Measurements from ENCODE around the gene GYG2. TPM values are rescaled to one million over a fixed set of nuclear protein-coding genes. Genes with fewer than 3 reads are reported as not detected.

Gene GYG2
- total and polyA plus RNA-seq, 2 donors (not counting 3 experiments of a cell fraction or from before 2014, with no cell fraction given) = 0.12 to 0.22 TPM

DNA sequence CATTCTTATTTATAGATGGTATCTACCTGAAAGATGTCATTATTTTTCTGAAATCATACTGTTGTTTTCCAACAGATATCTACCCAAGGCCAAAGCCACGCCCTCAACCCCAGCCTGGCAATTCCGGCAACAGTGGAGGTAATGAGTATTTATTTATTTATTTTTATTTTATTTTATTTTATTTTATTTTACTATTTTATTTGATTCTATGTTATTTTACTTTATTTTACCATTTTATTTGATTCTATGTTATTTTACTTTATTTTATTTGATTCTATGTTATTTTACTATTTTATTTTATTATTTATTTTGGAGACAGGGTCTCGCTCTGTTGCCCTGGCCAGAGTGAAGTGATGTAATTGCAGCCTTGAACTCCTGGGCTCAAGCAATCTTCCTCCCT, 39.2 kb upstream of the GYG2 start:
- Histone ChIP-seq H3K9ac (replicated peaks; ENCODE audit: extremely low read depth, insufficient read depth, low read length) (no peak overlapping the region), H3K4me3 (replicated peaks in 1 of 3; ENCODE audit: insufficient read depth in 1 of 3, low read depth in 1 of 3, low read length in 3 of 3) (no peak overlapping the region), H3K9me1 (replicated peaks; ENCODE audit: control insufficient read depth, extremely low read depth, insufficient read depth, low read length) (no peaks in the 10 kb centered on the region), H3K4me2 (ENCODE audit: insufficient read depth, low read length) (no peak overlapping the region), H3K27ac (ENCODE audit: insufficient read depth, low read depth, low read length) (no peak overlapping the region), H2AFZ (ENCODE audit: low read depth, low read length) (no peak overlapping the region), H3K4me1 (ENCODE audit: control insufficient read depth, extremely low read depth, insufficient read depth, low read length) (no peaks in the 10 kb centered on the region), H3K79me2 (ENCODE audit: control insufficient read depth, insufficient read depth, low read length) (no peaks in the 10 kb centered on the region), H3K27me3 (ENCODE audit: control insufficient read depth in 2 of 2, insufficient read depth in 2 of 2, low read length in 2 of 2) (no peaks in the 10 kb centered on the region), H3K9me3 (replicated peaks; ENCODE audit: control insufficient read depth, insufficient read depth, low read length) (no peaks in the 10 kb centered on the region), H3K36me3 (ENCODE audit: control insufficient read depth in 2 of 2, extremely low read depth in 1 of 2, insufficient read depth in 2 of 2, low read length in 2 of 2) (no peaks in the 10 kb centered on the region), H4K20me1 (replicated peaks; ENCODE audit: control insufficient read depth, extremely low read depth, insufficient read depth, low read length) (no peaks in the 10 kb centered on the region)
- CTCF ChIA-PET = no interaction called here
- DNase-seq (ENCODE audit: low read depth, low spot score) (no peak), FAIRE-seq (no peak)
- POLR2A ChIA-PET = no interaction called here
- dilution Hi-C loops (cut with MboI; ENCODE audit: extremely low pct_ligation_motif_present, low sequenced_read_pairs) (no loop called here), intact Hi-C loops (cut with micrococcal nuclease) (no loop called here)
- BruUV-seq (replicated peaks) = no TSS peak
- TF ChIP-seq EZH2 (IDR thresholded peaks at IDR 0.05; ENCODE audit: borderline replicate concordance, low read depth, low read length, severe bottlenecking) (no peak), GATA2 (IDR thresholded peaks at IDR 0.05; ENCODE audit: insufficient read depth, insufficient read length, low read depth, low read length) (no peak), MAX (IDR thresholded peaks at IDR 0.05; ENCODE audit: insufficient read depth, insufficient read length) (no peak), FOS (IDR thresholded peaks at IDR 0.05; ENCODE audit: borderline replicate concordance, insufficient read depth, low read length) (no peak), JUN (IDR thresholded peaks at IDR 0.05; ENCODE audit: borderline replicate concordance, insufficient read depth, insufficient read length, low read depth) (no peak), MYC (IDR thresholded peaks at IDR 0.05; ENCODE audit: low read depth, low read length) (no peak), POLR2AphosphoS5 (IDR thresholded peaks at IDR 0.05; ENCODE audit: insufficient read depth, low read depth, low read length) (no peak)

DNA sequence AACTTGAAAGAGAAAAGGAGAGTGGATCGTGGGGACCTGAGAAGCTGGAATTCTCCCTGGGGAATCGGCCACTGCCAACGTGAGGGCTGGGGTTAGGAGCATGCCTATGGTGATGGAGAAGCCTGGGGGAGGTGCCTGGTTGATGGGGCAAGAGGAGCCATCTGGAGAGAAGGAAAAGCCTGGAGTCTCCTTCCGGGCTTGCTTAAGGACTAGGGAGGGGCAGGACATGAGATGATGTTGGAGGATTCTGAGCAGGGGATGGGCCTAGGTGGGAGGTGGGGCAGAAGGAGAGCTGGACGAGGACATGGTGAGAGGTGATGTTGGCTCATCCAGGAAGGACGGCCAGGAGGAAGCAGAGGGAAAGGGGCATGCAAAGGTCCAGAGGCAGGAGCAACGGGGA, 35.0 kb upstream of the GYG2 start:
- Histone ChIP-seq H3K4me3 (replicated peaks in 1 of 3; ENCODE audit: insufficient read depth in 1 of 3, low read depth in 1 of 3, low read length in 3 of 3) (no peak overlapping the region), H3K9ac (replicated peaks; ENCODE audit: extremely low read depth, insufficient read depth, low read length) (no peak overlapping the region), H4K20me1 (replicated peaks; ENCODE audit: control insufficient read depth, extremely low read depth, insufficient read depth, low read length) (no peaks in the 10 kb centered on the region), H3K9me3 (replicated peaks; ENCODE audit: control insufficient read depth, insufficient read depth, low read length) (no peaks in the 10 kb centered on the region), H3K79me2 (ENCODE audit: control insufficient read depth, insufficient read depth, low read length) (no peaks in the 10 kb centered on the region), H3K4me2 (ENCODE audit: insufficient read depth, low read length) (no peak overlapping the region), H3K27me3 (ENCODE audit: control insufficient read depth in 2 of 2, insufficient read depth in 2 of 2, low read length in 2 of 2) (no peaks in the 10 kb centered on the region), H3K9me1 (replicated peaks; ENCODE audit: control insufficient read depth, extremely low read depth, insufficient read depth, low read length) (no peaks in the 10 kb centered on the region), H3K27ac (ENCODE audit: insufficient read depth, low read depth, low read length) (no peak overlapping the region), H3K4me1 (ENCODE audit: control insufficient read depth, extremely low read depth, insufficient read depth, low read length) (no peaks in the 10 kb centered on the region), H3K36me3 (ENCODE audit: control insufficient read depth in 2 of 2, extremely low read depth in 1 of 2, insufficient read depth in 2 of 2, low read length in 2 of 2) (no peaks in the 10 kb centered on the region), H2AFZ (ENCODE audit: low read depth, low read length) (no peak overlapping the region)
- TF ChIP-seq EZH2 (IDR thresholded peaks at IDR 0.05; ENCODE audit: borderline replicate concordance, low read depth, low read length, severe bottlenecking) (no peak), POLR2AphosphoS5 (IDR thresholded peaks at IDR 0.05; ENCODE audit: insufficient read depth, low read depth, low read length) (no peak)
- ChIA-PET POLR2A (no interaction called here), CTCF (no interaction called here)
- dilution Hi-C loops (cut with MboI; ENCODE audit: extremely low pct_ligation_motif_present, low sequenced_read_pairs) (no loop called here), intact Hi-C loops (cut with micrococcal nuclease) (no loop called here)
- FAIRE-seq (no peak), DNase-seq (ENCODE audit: low read depth, low spot score) (no peak)
- BruUV-seq (replicated peaks) = no TSS peak
